ENCODE results near the gene TWIST2.

The TWIST2 gene

DNA sequence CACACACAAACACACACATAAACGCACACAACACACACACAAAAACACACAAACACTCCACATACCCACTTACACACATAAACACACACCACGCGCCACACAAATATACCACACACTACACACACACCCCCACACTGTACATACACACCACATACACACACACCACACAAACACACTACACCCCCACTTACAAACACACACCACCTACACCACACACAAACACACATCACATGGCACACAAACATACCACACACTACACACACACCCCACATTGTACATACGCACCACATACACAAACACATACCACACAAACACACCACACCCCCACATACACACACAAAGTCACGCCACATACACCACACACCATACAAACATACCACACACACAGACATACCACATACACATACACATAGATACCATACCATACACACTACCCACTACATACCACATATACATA lies 59.9 kb downstream of the TWIST2 start:
- no peak for DNase-seq (ENCODE audit: low read depth, low spot score)
- no peak for TF ChIP-seq ZNF274 (IDR thresholded peaks at IDR 0.05; ENCODE audit: low read depth, low read length)
- no peak for TF ChIP-seq SUZ12 (IDR thresholded peaks at IDR 0.05; ENCODE audit: extremely low read depth, insufficient read depth, insufficient read length)
- no peak for TF ChIP-seq YY1 (IDR thresholded peaks at IDR 0.05; ENCODE audit: insufficient read depth, insufficient read length)
- no peak overlapping the region for H3K4me3 ChIP-seq (ENCODE audit: insufficient read length, low read depth)
- no peak overlapping the region for H3K9ac ChIP-seq (ENCODE audit: insufficient read length, low read depth)
- H3K27me3 ChIP-seq (ENCODE audit: insufficient read depth, insufficient read length), result no peaks in the 10 kb centered on the region
- peaks cover 4% of the 10 kb centered on the region for H3K36me3 ChIP-seq (ENCODE audit: insufficient read depth, insufficient read length, low read length)
- peaks cover 16% of the 10 kb centered on the region for H3K4me1 ChIP-seq (ENCODE audit: insufficient read depth, insufficient read length)
- no peaks in the 10 kb centered on the region for H3K9me3 ChIP-seq (ENCODE audit: insufficient read depth, low read length)

DNA sequence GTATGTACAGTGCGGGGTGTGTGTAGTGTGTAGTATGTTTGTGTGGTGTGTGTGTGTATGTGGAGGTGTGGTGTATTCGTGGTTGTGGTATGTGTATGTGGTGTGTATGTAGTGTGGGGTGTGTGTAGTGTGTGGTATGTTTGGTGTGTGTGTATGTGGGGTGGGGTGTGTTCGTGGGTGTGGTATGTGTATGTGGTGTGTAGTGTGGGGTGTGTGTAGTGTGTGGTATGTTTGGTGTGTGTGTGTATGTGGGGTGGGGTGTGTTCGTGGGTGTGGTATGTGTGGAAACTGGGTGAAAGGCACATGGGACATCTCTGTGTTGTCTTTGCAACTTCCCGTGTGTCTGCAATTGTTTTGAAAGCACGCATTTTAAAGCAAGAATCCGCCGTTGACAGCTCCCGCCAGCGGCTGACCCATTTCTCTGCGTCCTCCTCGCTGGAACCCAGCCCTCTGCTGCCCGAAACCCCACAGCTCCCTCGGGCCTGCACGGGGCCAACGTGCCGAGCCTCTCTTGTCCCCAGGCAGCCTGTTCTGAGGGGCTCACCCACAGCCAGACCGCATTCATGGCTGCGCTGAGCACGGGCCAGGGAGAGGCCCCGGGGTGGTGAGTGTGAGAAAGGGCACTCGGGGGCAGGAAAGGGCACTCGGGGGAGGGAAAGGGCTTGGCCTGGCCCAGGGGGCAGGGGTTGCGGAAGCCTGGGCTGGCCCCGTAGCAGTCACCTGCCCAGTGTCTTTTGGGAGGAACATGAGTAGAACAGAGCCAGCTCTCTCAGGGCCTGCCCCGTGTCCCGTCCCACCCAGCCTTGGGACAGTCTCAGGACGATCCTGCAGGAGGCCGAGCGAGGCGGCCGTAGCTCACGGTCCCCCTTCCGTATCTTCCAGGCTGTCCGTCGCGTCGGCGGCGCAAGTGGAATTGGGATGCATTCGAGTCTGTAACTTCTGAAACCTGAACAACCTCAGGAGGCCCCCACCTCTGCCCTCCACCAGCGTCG lies 61.4 kb downstream of the TWIST2 start:
- no peak overlapping the region for H3K9ac ChIP-seq (ENCODE audit: insufficient read length, low read depth)
- no peak for TF ChIP-seq ZNF274 (IDR thresholded peaks at IDR 0.05; ENCODE audit: low read depth, low read length)
- no peak for TF ChIP-seq YY1 (IDR thresholded peaks at IDR 0.05; ENCODE audit: insufficient read depth, insufficient read length)
- no peak for TF ChIP-seq SUZ12 (IDR thresholded peaks at IDR 0.05; ENCODE audit: extremely low read depth, insufficient read depth, insufficient read length)
- no peak overlapping the region for H3K4me3 ChIP-seq (ENCODE audit: insufficient read length, low read depth)
- peaks cover 16% of the 10 kb centered on the region for H3K4me1 ChIP-seq (ENCODE audit: insufficient read depth, insufficient read length)
- DNase-seq (ENCODE audit: low read depth, low spot score), result no peak
- H3K9me3 ChIP-seq (ENCODE audit: insufficient read depth, low read length), result no peaks in the 10 kb centered on the region
- peaks cover 4% of the 10 kb centered on the region for H3K36me3 ChIP-seq (ENCODE audit: insufficient read depth, insufficient read length, low read length)
- H3K27me3 ChIP-seq (ENCODE audit: insufficient read depth, insufficient read length), result no peaks in the 10 kb centered on the region

DNA sequence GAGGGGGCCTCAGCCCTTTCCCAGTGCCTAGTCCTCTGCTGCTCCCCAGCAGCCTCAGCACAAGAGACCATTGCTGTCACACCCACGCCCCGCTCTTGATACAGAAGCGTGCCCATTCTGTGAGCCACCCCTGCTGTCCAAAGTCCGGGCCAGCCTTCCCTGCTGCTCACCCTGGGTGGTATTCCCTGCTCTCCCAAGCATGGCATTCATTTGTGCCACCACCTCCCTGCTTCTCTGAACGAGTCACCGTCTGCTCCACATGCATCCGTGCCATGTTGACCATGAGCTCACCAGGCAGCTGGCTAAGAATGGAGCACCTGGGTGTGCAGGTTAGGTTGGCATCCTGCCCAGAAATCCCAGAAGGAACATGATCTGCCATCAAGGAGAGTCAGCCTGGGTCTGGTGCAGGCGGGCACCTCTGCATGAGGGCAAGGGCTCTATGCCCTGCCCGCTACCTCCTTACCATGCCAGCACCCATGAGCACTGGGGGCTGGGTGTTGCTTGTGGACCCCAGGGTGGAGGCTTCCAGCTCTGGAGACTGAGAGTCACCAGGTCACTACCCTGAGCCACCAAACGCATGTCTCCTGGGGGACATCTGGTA lies 63.0 kb downstream of the TWIST2 start:
- no peak for DNase-seq (ENCODE audit: low read depth, low spot score)
- Histone ChIP-seq H3K27me3 (ENCODE audit: insufficient read depth, insufficient read length) (no peaks in the 10 kb centered on the region), H3K4me1 (ENCODE audit: insufficient read depth, insufficient read length) (peaks cover 16% of the 10 kb centered on the region), H3K36me3 (ENCODE audit: insufficient read depth, insufficient read length, low read length) (peaks cover 4% of the 10 kb centered on the region), H3K9ac (ENCODE audit: insufficient read length, low read depth) (no peak overlapping the region), H3K9me3 (ENCODE audit: insufficient read depth, low read length) (0 out of 2 replicates have a peak, but pooled peaks cover 7% of the 10 kb centered on the region), H3K4me3 (ENCODE audit: insufficient read length, low read depth) (no peak overlapping the region)
- TF ChIP-seq YY1 (IDR thresholded peaks at IDR 0.05; ENCODE audit: insufficient read depth, insufficient read length) (no peak), SUZ12 (IDR thresholded peaks at IDR 0.05; ENCODE audit: extremely low read depth, insufficient read depth, insufficient read length) (no peak)

DNA sequence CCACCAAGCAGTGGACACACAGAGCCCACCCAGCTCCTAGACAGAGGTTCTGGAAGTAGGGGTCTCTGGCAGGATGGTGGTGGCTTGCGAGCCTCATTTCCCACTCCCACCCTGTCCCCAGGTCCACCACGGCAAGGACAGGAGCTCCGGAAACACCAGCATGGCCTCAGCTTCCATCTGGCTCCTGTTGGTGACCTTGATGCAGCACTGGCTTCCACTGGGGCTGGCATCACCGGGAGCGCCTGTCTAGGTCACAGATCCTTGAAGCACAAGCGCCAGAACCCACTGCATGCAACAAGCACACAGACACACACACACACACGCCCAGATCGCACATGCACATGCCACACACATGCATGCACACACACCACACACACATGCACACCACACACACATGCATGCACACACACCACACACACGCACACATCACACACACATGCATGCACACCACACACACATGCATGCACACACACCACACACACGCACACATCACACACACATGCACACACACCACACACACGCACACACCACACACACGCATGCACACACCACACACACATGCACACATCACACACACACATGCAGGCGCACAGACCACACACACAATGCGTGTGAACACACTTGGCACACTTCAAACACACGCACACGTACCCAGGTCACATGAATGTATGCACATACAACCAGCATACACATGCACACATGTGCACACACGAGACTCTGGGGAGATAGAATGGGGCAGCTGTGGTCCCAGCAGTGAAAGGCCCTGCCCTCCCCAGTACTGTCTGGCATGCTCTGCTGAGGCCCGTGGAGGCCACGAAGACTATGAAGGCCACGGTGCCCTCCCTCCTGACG lies 63.7 kb downstream of the TWIST2 start:
- Histone ChIP-seq H3K4me3 (ENCODE audit: insufficient read length, low read depth) (no peak overlapping the region), H3K9ac (ENCODE audit: insufficient read length, low read depth) (no peak overlapping the region), H3K4me1 (ENCODE audit: insufficient read depth, insufficient read length) (peaks cover 16% of the 10 kb centered on the region), H3K9me3 (ENCODE audit: insufficient read depth, low read length) (0 out of 2 replicates have a peak, but pooled peaks cover 7% of the 10 kb centered on the region), H3K27me3 (ENCODE audit: insufficient read depth, insufficient read length) (no peaks in the 10 kb centered on the region), H3K36me3 (ENCODE audit: insufficient read depth, insufficient read length, low read length) (peaks cover 4% of the 10 kb centered on the region)
- TF ChIP-seq YY1 (IDR thresholded peaks at IDR 0.05; ENCODE audit: insufficient read depth, insufficient read length) (no peak), SUZ12 (IDR thresholded peaks at IDR 0.05; ENCODE audit: extremely low read depth, insufficient read depth, insufficient read length) (no peak), ZNF274 (IDR thresholded peaks at IDR 0.05; ENCODE audit: low read depth, low read length) (no peak)
- no peak for DNase-seq (ENCODE audit: low read depth, low spot score)

DNA sequence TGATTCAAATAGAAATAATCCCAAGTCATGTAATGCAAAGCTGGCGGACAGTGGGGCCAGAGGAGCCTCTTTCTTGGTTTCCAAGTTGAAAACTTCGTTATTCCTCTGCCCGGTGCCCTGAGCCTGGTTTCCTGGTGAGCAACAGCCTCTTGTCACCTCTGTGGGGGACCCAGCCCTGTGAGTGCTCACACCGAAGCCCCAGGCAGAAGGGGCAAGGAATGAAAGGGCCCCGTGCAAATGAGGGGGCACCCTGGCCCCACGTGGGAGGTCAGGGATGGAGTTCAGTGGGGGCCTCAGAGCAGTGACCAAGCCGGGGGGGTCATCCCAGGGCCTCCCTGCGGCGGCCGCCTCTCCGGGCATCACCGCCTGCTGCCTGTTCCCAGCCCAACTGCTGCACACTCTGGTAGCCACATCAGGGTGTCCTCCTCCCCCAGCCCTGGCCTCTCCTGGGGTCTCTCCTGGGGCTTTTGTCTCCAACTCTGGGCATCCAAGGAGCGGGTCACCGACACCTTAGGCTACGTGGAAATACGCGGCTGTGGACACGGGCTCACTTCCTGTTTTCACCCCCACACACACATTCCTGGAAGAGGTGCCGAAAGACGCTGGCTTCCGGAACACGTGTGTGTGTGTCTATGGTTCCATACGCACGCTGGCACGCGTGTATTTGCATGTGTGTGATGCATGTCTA lies 64.5 kb downstream of the TWIST2 start:
- no peak for DNase-seq (ENCODE audit: low read depth, low spot score)
- Histone ChIP-seq H3K4me1 (ENCODE audit: insufficient read depth, insufficient read length) (peaks cover 13% of the 10 kb centered on the region), H3K4me3 (ENCODE audit: insufficient read length, low read depth) (no peak overlapping the region), H3K9me3 (ENCODE audit: insufficient read depth, low read length) (0 out of 2 replicates have a peak, but pooled peaks cover 7% of the 10 kb centered on the region), H3K36me3 (ENCODE audit: insufficient read depth, insufficient read length, low read length) (peaks cover 4% of the 10 kb centered on the region), H3K27me3 (ENCODE audit: insufficient read depth, insufficient read length) (no peaks in the 10 kb centered on the region), H3K9ac (ENCODE audit: insufficient read length, low read depth) (no peak overlapping the region)
- no peak for TF ChIP-seq YY1 (IDR thresholded peaks at IDR 0.05; ENCODE audit: insufficient read depth, insufficient read length)
- TF ChIP-seq ZNF274 (IDR thresholded peaks at IDR 0.05; ENCODE audit: low read depth, low read length), result no peak
- no peak for TF ChIP-seq SUZ12 (IDR thresholded peaks at IDR 0.05; ENCODE audit: extremely low read depth, insufficient read depth, insufficient read length)

All from NT2/D1 (cell line).